Stimulated activated naive CD4-positive, alpha-beta T cell (primary cell): ENCODE data around the gene PHGDH.
A peak's percentile ranks its signal among the peaks of the same experiment; 100 is the strongest.

ENCODE experiments used
- DNase-seq, 6 experiments: peaks; one replicate each; lab custom pipeline; 2025; lab: John Stamatoyannopoulos, UW

The PHGDH gene

GRCh38 chr1:119732465-119733168, 20.9 kb downstream of the PHGDH start:
- no peak for DNase-seq

- no peak for DNase-seq
Observed at GRCh38 chr1:119733754-119734153, 22.0 kb downstream of the PHGDH start.

- DNase-seq: no peak
Observed at GRCh38 chr1:119735217-119735616, 23.5 kb downstream of the PHGDH start.

- DNase-seq: no peak
Observed at GRCh38 chr1:119736649-119737039, 24.9 kb downstream of the PHGDH start.

GRCh38 chr1:119737040-119737682, 25.4 kb downstream of the PHGDH start:
- no peak for DNase-seq

GRCh38 chr1:119738100-119738720, 26.5 kb downstream of the PHGDH start:
- no peak for DNase-seq

- no peak for DNase-seq
Observed at GRCh38 chr1:119739150-119739549, 27.4 kb downstream of the PHGDH start.

- DNase-seq: no peak
Observed at GRCh38 chr1:119740261-119740660, 28.5 kb downstream of the PHGDH start.

- no peak for DNase-seq
Observed at GRCh38 chr1:119740896-119741780, 29.4 kb downstream of the PHGDH start.

- no peak for DNase-seq
Observed at GRCh38 chr1:119742202-119742601, 30.5 kb downstream of the PHGDH start.

- no peak for DNase-seq
Observed at GRCh38 chr1:119742677-119743076, 30.9 kb downstream of the PHGDH start.

GRCh38 chr1:119743308-119743707, 31.6 kb downstream of the PHGDH start:
- DNase-seq: no peak

GRCh38 chr1:119743776-119744597, 32.3 kb downstream of the PHGDH start:
- DNase-seq: peak in 5 of 6 experiments; percentile 2 to 53 (median 9)

- no peak for DNase-seq
Observed at GRCh38 chr1:119744598-119744942, 32.8 kb downstream of the PHGDH start.

GRCh38 chr1:119745034-119745433, 33.3 kb downstream of the PHGDH start:
- no peak for DNase-seq

GRCh38 chr1:119747451-119747850, 35.7 kb downstream of the PHGDH start:
- DNase-seq: no peak

- no peak for DNase-seq
Observed at GRCh38 chr1:119748040-119748439, 36.3 kb downstream of the PHGDH start.

- DNase-seq: no peak
Observed at GRCh38 chr1:119752592-119752991, 40.9 kb downstream of the PHGDH start.

GRCh38 chr1:119758584-119758983, 46.9 kb downstream of the PHGDH start:
- no peak for DNase-seq

GRCh38 chr1:119762409-119762808, 50.7 kb downstream of the PHGDH start:
- DNase-seq: no peak

- DNase-seq: no peak
Observed at GRCh38 chr1:119762953-119763352, 51.2 kb downstream of the PHGDH start.

GRCh38 chr1:119764220-119764619, 52.5 kb downstream of the PHGDH start:
- no peak for DNase-seq
